Measurements from ENCODE around the gene VWA3A.

The VWA3A gene

GRCh38 chr16:22071331-22071910, 20.9 kb upstream of the VWA3A start:
- Mint-ChIP-seq H3K36me3 (ENCODE audit: low read depth) (peaks cover 13% of the 10 kb centered on the region), H3K9me3 (peaks cover 9% of the 10 kb centered on the region), H3K4me3 (no peak overlapping the region), H3K27me3 (no peaks in the 10 kb centered on the region), H3K4me1 (ENCODE audit: low read depth) (no peaks in the 10 kb centered on the region), H3K27ac (no peak overlapping the region)
- intact Hi-C loops (cut with micrococcal nuclease): no loop called here

DNA sequence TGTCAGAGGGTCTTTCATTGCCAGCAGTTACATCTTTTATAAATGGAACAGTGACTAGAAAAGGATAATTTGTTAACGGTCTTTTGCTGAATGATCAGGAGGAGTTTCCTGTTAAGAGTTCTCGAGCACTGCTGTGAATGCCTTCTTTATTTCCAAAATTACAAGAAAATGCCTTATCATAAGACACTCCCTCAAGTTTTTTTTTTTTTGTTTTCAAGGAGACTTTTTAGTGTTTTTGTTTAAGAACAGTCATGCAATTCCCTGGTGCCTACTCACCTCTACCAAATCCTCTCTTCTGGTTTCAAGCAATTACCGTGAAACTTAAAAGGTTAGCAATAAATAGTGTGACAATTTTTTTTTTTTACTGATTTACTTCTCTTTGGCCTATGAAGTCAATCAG, 19.0 kb upstream of the VWA3A start:
- intact Hi-C loops (cut with micrococcal nuclease): no loop called here
- Mint-ChIP-seq H3K27me3 (no peaks in the 10 kb centered on the region), H3K27ac (no peak overlapping the region)

DNA sequence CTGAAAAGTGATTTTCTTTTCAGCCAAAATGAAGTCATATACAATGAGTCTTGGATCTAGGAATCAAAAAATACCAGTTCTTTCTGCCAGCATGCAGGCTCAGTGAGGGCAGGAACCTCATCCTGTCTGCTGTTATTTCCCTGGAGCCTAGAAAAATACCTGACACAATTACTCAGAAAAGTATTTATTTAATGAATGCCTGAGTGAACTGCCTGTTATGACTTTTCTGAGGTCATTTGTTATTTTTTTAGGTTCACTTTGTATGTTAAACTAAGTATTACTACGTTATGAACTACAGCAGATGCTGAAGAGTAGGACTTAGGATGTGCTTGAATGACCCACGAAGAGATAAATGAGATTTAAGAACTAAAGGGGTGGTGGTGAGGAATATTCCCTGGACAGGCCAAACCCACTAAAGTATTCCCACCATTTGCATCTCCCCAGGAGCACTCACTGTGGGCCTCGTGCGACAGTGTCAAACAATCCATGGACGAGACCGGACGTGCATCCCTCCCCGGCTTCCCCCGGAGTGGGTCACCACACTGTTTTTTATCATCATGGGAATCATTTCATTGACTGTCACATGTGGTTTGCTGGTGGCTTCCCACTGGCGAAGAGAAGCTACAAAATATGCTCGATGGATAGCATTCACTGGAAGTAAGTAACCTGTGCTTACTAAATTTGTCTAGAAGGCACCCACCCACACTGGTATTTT, 17.1 kb upstream of the VWA3A start:
- H3K4me1 Mint-ChIP-seq (ENCODE audit: low read depth): no peaks in the 10 kb centered on the region
- intact Hi-C loops (cut with micrococcal nuclease): loop anchor here (5.0 kb wide), 1 partner anchor 112 kb away; no protein-coding TSS in a partner anchor
- H3K27me3 Mint-ChIP-seq: no peaks in the 10 kb centered on the region
- no peaks in the 10 kb centered on the region for H3K9me3 Mint-ChIP-seq
- H3K36me3 Mint-ChIP-seq (ENCODE audit: low read depth): peaks cover 11% of the 10 kb centered on the region
- no peak overlapping the region for H3K27ac Mint-ChIP-seq
- H3K4me3 Mint-ChIP-seq: no peak overlapping the region

More for the DNA sequence above, 19.0 kb upstream of the VWA3A start:
- Mint-ChIP-seq H3K4me1 (ENCODE audit: low read depth) (no peaks in the 10 kb centered on the region), H3K4me3 (no peak overlapping the region), H3K9me3 (no peaks in the 10 kb centered on the region), H3K36me3 (ENCODE audit: low read depth) (peaks cover 11% of the 10 kb centered on the region)

GRCh38 chr16:22075776-22076175, 16.6 kb upstream of the VWA3A start:
- H3K9me3 Mint-ChIP-seq: no peaks in the 10 kb centered on the region
- intact Hi-C loops (cut with micrococcal nuclease): loop anchor here (2.0 to 5.0 kb wide), 2 partner anchors 75 to 112 kb away; partner anchors contain the start of gene PDZD9

DNA sequence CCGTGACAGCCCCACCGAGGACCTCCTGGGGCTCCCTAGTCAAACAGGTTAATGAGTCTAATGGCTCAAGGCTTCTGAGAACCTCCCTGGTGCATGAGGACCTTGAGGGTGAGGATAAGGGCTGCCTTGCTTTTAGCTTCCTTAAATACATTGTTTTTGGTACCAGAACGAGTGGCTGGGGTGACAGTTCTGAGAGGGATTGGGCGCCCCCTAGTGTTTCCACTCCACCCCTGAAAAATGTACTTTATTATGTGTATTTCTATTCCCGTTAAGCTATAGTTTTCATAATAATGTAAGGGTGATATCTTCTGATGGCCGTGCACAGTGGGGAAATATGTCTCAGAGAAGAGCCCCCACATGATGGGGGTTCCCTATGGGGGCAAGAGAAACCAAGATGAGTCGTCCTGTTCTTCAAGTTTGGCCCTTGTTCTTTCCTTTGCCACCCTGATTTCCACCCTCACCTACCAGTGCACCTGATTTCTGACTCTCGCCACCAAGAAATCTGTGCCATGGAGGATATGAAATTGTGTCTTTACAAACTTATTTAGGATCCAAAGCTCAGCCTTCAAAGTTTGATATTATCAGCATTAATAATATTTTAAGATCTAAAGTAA, 14.5 kb upstream of the VWA3A start:
- H3K27ac Mint-ChIP-seq: no peak overlapping the region
- H3K4me3 Mint-ChIP-seq: no peak overlapping the region
- no peaks in the 10 kb centered on the region for H3K27me3 Mint-ChIP-seq
- no peaks in the 10 kb centered on the region for H3K9me3 Mint-ChIP-seq
- H3K4me1 Mint-ChIP-seq (ENCODE audit: low read depth): no peaks in the 10 kb centered on the region
- peaks cover 22% of the 10 kb centered on the region for H3K36me3 Mint-ChIP-seq (ENCODE audit: low read depth)
- intact Hi-C loops (cut with micrococcal nuclease): loop anchor here (2.0 to 5.0 kb wide), 2 partner anchors 77 to 109 kb away; partner anchors contain the start of gene PDZD9

More at GRCh38 chr16:22075776-22076175, 16.6 kb upstream of the VWA3A start:
- Mint-ChIP-seq H3K4me1 (ENCODE audit: low read depth) (no peaks in the 10 kb centered on the region), H3K36me3 (ENCODE audit: low read depth) (peaks cover 15% of the 10 kb centered on the region), H3K27me3 (no peaks in the 10 kb centered on the region), H3K4me3 (no peak overlapping the region), H3K27ac (no peak overlapping the region)

DNA sequence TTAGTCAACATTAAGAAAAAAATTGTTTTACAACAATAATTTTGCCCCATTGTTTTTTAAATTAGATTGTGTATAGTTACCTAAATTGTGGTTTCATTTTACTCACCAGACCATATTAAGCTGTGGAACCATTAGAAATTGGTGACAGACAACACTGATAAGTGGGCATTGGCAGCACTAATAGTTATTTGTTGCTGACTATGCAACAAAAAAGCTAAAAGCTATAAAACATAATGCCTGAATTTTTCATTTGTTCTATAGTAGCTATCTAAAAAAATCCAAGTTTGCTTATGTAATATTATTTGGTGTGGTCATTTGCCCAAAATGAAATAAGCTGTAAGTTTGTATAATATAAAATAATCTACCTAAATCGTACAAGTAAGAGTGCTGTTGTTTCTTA, 13.7 kb upstream of the VWA3A start:
- Mint-ChIP-seq H3K27me3 (no peaks in the 10 kb centered on the region), H3K27ac (no peak overlapping the region), H3K4me1 (ENCODE audit: low read depth) (no peaks in the 10 kb centered on the region), H3K36me3 (ENCODE audit: low read depth) (peaks cover 24% of the 10 kb centered on the region), H3K9me3 (no peaks in the 10 kb centered on the region), H3K4me3 (no peak overlapping the region)
- intact Hi-C loops (cut with micrococcal nuclease): loop anchor here (5.0 kb wide), 1 partner anchor 109 kb away; no protein-coding TSS in a partner anchor

DNA sequence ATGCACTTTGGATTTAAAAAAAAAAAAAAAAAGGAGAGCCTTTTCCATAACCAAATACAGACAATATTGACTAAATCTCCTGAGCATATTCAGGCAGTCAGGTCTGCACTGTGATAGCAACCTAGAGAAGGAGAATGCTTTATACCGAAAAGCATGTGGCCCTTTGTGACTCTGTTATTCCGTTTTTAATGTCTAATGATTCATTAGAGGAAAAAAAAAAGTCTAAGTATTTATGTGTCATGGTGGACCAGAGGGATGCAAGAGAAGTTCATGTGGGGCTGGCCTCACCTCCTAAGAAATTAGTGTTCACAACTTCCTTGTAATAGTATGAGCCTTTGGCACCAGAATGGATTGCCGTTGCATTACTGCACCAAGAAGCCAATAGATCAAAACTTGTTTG, 11.3 kb upstream of the VWA3A start:
- no peaks in the 10 kb centered on the region for H3K9me3 Mint-ChIP-seq
- no peaks in the 10 kb centered on the region for H3K4me1 Mint-ChIP-seq (ENCODE audit: low read depth)
- H3K27me3 Mint-ChIP-seq: no peaks in the 10 kb centered on the region
- no peak overlapping the region for H3K27ac Mint-ChIP-seq
- H3K4me3 Mint-ChIP-seq: no peak overlapping the region
- H3K36me3 Mint-ChIP-seq (ENCODE audit: low read depth): peaks cover 42% of the 10 kb centered on the region
- intact Hi-C loops (cut with micrococcal nuclease): no loop called here

DNA sequence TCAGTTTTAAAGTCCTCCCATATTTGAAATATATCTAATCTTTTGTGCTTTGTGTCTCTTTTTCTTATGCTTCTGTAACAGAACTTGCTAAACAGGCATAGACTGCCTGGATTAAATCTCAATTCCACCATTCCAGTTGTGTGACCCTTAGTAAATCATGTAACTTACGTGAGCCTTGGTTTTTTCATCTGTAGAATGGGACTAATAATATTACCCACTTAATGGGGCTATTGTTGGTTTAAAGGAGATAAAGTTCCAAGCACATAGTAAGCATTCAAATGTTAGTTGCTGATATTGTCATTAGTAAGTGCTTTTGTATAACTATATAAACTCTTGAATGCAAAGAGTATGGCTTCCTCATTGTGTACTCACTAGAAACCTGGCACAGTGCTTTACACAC, 5.9 kb upstream of the VWA3A start:
- H3K4me1 Mint-ChIP-seq (ENCODE audit: low read depth): no peaks in the 10 kb centered on the region
- H3K27me3 Mint-ChIP-seq: no peaks in the 10 kb centered on the region
- H3K4me3 Mint-ChIP-seq: no peak overlapping the region
- H3K27ac Mint-ChIP-seq: no peak overlapping the region
- no peaks in the 10 kb centered on the region for H3K9me3 Mint-ChIP-seq
- peaks cover 26% of the 10 kb centered on the region for H3K36me3 Mint-ChIP-seq (ENCODE audit: low read depth)
- intact Hi-C loops (cut with micrococcal nuclease): no loop called here

DNA sequence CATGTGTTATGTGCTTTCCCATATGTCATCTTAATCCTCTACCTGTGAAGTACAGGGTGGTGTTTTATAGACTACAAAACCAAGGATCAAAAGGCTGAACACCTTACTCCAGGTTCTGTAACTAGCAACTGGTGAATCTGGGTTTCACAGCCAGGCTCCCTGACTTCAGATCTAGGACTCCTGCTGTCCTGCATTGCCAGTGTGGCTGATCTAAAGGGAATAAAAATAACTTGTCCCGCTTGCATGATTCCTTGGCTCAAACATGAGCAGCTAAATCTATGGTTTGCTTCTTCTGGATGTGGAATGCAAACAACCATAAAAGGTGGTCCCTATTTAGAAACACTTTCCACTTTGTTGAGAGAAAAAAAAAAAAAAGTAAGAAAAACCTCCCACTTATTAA, 3.7 kb upstream of the VWA3A start:
- Mint-ChIP-seq H3K4me3 (no peak overlapping the region), H3K9me3 (no peaks in the 10 kb centered on the region), H3K36me3 (ENCODE audit: low read depth) (peaks cover 24% of the 10 kb centered on the region), H3K27me3 (no peaks in the 10 kb centered on the region), H3K4me1 (ENCODE audit: low read depth) (no peaks in the 10 kb centered on the region), H3K27ac (no peak overlapping the region)
- intact Hi-C loops (cut with micrococcal nuclease): no loop called here

GRCh38 chr16:22089910-22090309, 2.4 kb upstream of the VWA3A start:
- H3K27me3 Mint-ChIP-seq: peaks cover under 1% of the 10 kb centered on the region
- H3K36me3 Mint-ChIP-seq (ENCODE audit: low read depth): peaks cover 16% of the 10 kb centered on the region
- intact Hi-C loops (cut with micrococcal nuclease): no loop called here
- no peaks in the 10 kb centered on the region for H3K9me3 Mint-ChIP-seq
- no peaks in the 10 kb centered on the region for H3K4me1 Mint-ChIP-seq (ENCODE audit: low read depth)
- H3K27ac Mint-ChIP-seq: no peak overlapping the region
- no peak overlapping the region for H3K4me3 Mint-ChIP-seq

GRCh38 chr16:22091721-22092120, 620 bp upstream of the VWA3A start:
- H3K4me3 Mint-ChIP-seq: no peak overlapping the region
- H3K36me3 Mint-ChIP-seq (ENCODE audit: low read depth): no peaks in the 10 kb centered on the region
- H3K27ac Mint-ChIP-seq: no peak overlapping the region
- H3K27me3 Mint-ChIP-seq: peaks cover 5% of the 10 kb centered on the region
- intact Hi-C loops (cut with micrococcal nuclease): no loop called here
- no peaks in the 10 kb centered on the region for H3K4me1 Mint-ChIP-seq (ENCODE audit: low read depth)
- no peaks in the 10 kb centered on the region for H3K9me3 Mint-ChIP-seq

GRCh38 chr16:22093331-22093730, 990 bp downstream of the VWA3A start:
- H3K36me3 Mint-ChIP-seq (ENCODE audit: low read depth): no peaks in the 10 kb centered on the region

DNA sequence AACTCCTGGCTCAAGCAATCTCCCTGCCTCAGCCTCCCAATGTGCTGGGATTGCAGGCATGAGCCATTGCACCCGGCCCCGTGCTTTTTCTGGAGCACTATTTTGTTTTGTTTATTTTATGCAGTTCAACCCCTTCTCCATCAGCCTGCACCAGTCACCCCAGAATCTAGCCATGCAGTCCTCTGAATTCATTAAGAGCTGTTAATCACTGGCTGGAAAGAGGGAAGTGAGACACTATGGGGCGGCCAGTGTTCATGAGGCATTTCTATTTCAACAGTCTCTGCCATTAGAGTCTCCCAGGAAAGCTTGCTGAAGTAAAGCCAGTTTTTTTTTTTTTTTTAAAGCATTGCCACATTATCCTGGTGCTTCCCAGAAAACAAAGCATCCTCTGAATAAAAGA, 1.7 kb downstream of the VWA3A start:
- H3K27ac Mint-ChIP-seq: no peak overlapping the region
- intact Hi-C loops (cut with micrococcal nuclease): no loop called here

More at GRCh38 chr16:22093331-22093730, 990 bp downstream of the VWA3A start:
- Mint-ChIP-seq H3K4me1 (ENCODE audit: low read depth) (no peaks in the 10 kb centered on the region), H3K27ac (no peak overlapping the region), H3K4me3 (no peak overlapping the region), H3K9me3 (no peaks in the 10 kb centered on the region), H3K27me3 (peaks cover 5% of the 10 kb centered on the region)
- intact Hi-C loops (cut with micrococcal nuclease): no loop called here

More for the DNA sequence above, 1.7 kb downstream of the VWA3A start:
- H3K9me3 Mint-ChIP-seq: no peaks in the 10 kb centered on the region
- H3K4me3 Mint-ChIP-seq: no peak overlapping the region
- H3K4me1 Mint-ChIP-seq (ENCODE audit: low read depth): peaks cover 4% of the 10 kb centered on the region
- H3K36me3 Mint-ChIP-seq (ENCODE audit: low read depth): no peaks in the 10 kb centered on the region
- peaks cover 5% of the 10 kb centered on the region for H3K27me3 Mint-ChIP-seq
